Activated gamma-delta T cell treated with anti-CD3 and anti-CD28 coated beads, Interleukin-2, amount 50 U/mL, for 16 hours (primary cell): ENCODE data around the gene GPC2.
A peak's percentile ranks its signal among the peaks of the same experiment; 100 is the strongest.
"Not testable (repeated sequence)": the region's sequence is repeated elsewhere in the genome, so short reads cannot be mapped to it uniquely, and the experiment has no call there.

Source experiments
- DNase-seq: peaks from one replicate; pipeline ENCODE4 v3.0.0-alpha.2; 2020; ENCODE audit warnings: low read depth

Gene GPC2

DNA sequence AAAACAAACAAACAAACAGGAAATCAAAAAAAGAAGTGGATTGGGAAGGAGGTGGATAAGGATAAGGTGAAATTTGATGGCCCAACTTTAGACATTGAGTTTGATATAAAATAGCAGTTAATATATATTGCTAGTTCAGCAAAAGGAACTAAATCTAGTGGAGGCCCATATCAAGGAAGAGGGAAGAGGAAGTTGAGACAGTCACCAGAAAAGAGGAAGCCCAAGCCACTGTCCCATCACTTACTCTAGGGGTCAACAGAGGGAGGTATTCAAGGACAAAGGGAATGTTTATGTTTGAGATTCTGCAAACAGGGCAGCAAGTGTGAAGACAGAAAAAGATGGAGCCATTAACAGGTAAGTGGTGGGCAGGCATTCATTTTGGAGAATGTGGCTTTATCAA, 24.8 kb downstream of the GPC2 start:
- DNase-seq, result no peak

DNA sequence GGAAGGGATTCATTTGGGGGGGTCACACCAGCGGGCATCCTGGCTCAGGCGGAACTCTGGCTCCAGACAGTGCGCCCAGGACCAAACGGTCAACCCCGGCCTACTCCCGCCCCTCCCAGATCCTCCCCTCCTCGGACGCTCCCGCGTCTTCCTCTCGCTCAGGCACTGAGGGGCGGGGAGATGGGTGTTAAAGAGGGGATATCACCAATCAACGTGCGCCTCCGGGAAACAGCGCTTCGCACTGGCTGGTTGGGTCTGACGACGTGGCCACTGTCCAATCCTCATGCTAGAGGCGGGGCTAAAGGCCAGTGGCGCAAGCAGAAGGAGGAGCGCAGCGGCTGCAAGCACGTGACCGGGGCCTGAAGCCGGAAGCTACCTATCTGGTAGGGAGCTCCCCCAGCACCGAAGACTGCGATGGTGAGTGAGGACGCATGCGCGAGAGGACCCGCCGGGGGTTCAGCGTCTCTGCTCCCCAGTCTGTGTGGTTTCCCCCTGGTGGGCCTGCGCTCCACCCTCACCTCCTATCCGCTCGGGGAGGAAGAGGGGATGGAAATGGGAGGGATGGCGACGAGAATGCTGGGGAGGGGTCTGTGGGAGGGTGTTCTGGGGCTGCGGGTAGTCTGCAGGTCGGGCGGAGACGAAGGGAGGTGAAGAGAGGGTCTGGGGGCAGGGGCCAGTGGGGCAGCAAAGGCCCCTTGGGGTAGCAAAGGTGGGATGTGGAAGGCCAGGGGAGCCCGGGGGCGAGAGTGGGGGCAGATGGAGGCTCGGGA, 28.4 kb downstream of the GPC2 start, which contains the start of gene LAMTOR4:
TSS of gene LAMTOR4 (plus strand) at position 360 of the 770 bp plus-strand sequence. CDS start at position 415, 55 bp downstream.
- peak; percentile 95 for DNase-seq

DNA sequence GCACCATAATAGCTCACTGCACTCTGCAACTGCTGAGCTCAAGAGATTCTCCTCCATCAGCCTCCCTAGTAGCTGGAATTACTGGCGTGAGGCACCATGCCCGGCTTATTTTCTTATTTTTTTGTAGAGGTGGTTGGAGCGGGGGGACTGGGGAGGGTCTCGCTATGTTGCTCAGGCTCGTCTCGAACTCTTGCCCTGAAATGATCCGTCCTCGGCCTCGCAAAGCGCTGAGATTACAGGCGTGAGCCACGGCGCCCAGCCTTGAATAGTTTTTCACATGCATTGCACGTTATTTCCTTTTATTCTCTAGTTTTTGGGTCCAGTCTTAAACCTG, 29.0 kb downstream of the GPC2 start:
- DNase-seq, result no peak

- DNase-seq, result no peak
These were observed 29.9 kb downstream of the GPC2 start for GRCh38 chr7:100147278-100147677.

GRCh38 chr7:100146350-100146749, 30.8 kb downstream of the GPC2 start:
- DNase-seq, result not testable (repeated sequence)

DNA sequence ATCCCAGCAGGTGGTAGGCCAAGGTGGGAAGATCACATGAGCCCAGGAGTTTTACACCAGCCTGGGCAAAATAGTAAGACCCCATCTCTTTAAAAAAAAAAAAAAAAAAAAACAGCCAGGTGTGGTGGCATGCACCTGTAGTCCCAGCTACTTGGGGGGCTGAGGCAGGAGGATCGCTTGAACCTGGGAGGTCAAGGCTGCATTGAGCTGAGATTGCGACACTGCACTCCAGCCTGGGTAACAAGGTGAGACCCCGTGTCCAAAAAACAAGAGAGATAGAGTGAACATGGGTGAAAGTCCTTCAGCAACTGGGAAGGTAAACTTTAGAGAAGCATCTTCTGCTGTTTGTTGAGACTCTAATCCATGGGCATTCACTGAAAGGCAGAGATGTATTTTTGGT, 34.7 kb downstream of the GPC2 start:
- DNase-seq, result no peak

GRCh38 chr7:100141555-100141949, 35.6 kb downstream of the GPC2 start:
- no peak for DNase-seq

- no peak for DNase-seq
These were observed 39.1 kb downstream of the GPC2 start for GRCh38 chr7:100137851-100138760.

GRCh38 chr7:100132697-100133151, 44.5 kb downstream of the GPC2 start:
- DNase-seq, result peak; percentile 42

DNA sequence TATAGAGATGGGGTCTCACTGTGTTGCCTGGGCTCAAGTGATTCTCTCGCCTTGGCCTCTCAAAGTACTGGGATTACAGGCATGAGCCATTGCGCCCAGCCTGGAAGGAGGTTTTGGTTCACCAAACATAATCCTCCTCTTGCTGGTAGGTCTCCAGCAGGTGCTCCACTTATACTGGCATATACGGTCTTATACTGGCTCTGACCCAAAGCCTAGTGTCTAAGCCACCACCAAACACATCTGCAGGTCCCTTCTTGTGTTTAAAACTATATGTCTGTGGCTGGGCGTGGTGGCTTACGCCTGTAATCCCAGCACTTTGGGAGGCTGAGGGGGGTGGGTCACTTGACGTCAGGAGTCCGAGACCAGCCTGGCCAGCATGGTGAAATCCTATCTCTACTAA, 45.1 kb downstream of the GPC2 start:
- DNase-seq, result no peak

DNA sequence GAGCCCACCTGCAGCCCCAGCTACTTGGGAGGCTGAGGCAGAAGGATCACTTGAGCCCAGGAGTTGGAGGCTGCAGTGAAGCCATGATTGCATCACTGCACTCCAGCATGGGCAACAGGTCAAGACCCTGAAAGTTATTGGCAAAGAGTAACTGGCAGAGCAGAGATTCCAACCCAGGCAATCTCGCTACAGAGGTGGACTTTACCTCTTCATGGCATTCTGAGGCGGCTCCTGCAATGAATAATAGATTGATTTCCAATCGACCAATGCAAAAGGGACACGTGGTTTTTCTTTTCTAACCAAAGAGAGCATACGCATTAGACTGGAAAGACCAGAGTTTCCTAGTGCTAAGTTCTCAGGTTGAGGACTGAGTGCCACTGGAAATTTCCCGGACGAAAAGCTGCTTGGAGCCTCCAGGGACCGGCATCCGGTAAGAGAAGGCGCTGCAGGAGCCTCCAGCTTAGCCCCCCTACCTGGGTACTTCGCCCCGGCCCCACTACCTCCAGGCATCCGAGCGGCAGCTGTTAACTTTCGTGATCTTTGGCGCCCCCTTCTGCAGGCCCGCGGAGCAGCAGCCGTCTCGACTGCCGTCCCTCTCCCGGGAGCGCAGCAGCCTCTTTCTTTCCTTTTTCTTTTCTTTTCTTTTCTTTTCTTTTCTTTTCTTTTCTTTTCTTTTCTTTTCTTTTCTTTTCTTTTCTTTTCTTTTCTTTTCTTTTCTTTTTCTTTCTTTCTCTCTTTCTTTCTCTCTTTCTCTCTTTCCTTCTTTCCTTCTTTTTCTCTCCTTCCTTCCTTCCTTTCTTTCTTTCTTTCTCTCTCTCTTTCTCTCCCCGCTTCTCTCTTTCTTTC, 46.4 kb downstream of the GPC2 start:
- peak; percentile 81 for DNase-seq

GRCh38 chr7:100130220-100130607, 47.0 kb downstream of the GPC2 start:
- not testable (repeated sequence) for DNase-seq

DNA sequence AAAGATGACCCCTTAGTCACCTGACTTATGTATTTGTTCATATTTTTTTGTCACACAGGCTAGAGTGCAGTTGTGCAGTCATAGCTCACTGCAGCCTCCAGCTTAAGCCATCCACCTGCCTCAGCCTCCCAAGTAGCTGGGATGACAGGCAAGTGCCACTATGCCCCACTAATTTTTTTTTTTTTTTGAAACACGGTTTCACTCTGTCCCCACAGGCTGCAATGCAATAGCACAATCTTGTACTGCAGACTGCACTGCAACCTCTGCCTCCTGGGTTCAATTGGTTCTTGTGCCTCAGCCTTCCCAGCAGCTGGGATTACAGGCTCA, 48.6 kb downstream of the GPC2 start:
- no peak for DNase-seq

- DNase-seq, result no peak
These were observed 49.1 kb downstream of the GPC2 start for GRCh38 chr7:100127866-100128636.

- DNase-seq, result peak; percentile 91
These were observed 50.0 kb downstream of the GPC2 start, which contains the start of gene MBLAC1 for GRCh38 chr7:100126931-100127865. TSS of gene MBLAC1 (plus strand) at chr7:100126967. CDS start at chr7:100127396, 429 bp downstream.

DNA sequence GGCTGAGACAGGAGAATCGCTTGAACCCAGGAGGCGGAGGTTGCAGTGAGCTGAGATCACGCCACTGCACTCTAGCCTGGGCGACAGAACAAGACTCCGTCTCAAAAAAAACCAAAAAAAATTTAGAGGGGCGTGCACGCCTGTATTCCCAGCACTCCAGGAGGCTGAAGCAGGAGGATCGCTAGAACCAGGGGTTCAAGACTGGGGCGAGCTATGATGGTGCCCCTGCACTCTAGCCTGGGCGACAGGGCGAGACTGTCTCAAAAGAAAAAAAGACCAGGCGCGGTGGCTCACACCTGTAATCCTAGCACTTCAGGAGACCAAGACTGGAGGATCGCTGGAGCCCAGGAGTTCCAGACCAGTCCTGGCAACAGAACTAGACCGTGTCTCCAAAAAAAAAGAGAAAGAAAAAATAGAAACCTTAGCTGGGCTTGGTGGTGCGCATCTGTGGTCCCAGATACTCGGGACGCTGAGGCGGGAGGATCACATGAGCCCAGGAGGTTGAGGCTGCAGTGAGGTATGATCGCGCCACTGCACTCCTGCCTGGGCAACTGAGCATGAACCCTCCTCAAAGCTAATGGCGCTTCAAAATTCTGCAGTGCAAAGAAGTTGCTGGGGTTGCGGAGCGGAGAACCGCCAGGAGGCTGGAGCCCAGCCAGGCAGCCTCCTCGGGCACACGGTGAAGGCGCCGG, 50.8 kb downstream of the GPC2 start:
- peak; percentile 52 for DNase-seq

- no peak for DNase-seq
These were observed 52.6 kb downstream of the GPC2 start for GRCh38 chr7:100124301-100125230.

GRCh38 chr7:100122568-100122967, 54.6 kb downstream of the GPC2 start:
- DNase-seq, result no peak
